SH-SY5Y (cell line): ENCODE data around the gene CNN3.

Source experiments
- GATA2 ChIP-seq: IDR thresholded peaks from 2 replicates; pipeline ENCODE4 v1.6.1; 2011; ENCODE audit warnings: mild to moderate bottlenecking, low read depth, low read length
- GATA3 ChIP-seq: IDR thresholded peaks from 2 replicates; pipeline ENCODE4 v1.6.1; 2011; ENCODE audit warnings: low read depth, mild to moderate bottlenecking, low read length, moderate library complexity

The CNN3 gene

DNA sequence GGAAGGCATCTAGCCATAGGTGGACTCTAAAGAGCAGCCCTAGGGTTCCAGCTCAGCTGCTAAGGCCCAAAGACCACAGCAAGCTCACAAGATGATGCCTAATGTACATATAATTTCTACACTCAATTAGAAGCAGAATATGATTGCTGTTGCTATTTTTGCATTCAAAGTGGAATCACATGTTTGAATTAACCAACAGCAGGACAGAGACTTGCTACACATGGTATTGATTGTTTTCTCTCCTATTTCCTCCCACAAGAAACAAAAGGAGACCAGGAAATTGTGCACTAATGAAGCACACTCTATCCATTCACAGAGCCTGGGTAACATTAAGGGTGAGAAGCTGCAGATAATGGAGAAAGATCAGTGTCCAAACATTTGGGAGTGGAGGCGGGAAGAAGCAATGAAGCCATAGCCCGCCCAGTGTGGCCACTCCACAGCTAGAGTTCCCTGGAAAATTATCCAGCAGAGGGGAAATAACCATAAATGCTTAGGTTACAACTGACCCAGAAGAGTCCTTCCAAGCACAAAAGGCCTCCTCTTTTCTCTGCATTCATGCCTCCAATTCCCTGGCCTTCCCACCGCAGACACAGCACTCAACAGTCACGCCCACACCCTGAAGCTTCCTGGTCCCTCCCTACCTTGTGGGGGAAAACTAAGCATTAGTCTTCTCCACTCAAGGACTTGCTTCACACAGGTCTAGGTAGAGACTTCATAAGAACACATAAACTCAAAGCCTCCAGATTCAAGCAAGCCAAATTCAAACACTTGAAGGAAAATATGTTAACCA is 7.5 kb downstream of the CNN3 start:
- TF ChIP-seq GATA2 = no peak
- no peak for TF ChIP-seq GATA3

- no peak for TF ChIP-seq GATA2
- TF ChIP-seq GATA3 = no peak
Observed at GRCh38 chr1:94917251-94917650, 9.7 kb downstream of the CNN3 start.

GRCh38 chr1:94912263-94913184 is 14.4 kb downstream of the CNN3 start:
- TF ChIP-seq GATA3 = no peak
- no peak for TF ChIP-seq GATA2

DNA sequence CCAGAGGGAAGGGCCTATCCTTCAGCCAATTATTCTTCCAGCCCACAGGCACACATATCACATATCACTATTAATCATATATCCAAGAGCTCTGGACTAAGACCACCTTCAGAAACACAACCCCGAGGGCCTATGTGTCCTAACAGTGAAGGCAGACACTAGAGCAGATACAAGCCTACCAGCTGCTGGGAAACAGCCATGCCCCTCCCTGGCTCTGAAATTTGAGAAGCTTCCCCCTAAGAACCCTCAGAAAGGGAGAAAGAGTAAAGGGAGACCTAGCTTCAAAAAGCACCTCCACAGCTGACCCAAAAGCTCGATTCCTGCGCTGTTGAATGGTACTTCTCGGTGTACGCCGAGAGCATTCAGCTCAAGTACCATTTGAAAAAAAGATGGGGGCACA is 17.4 kb downstream of the CNN3 start:
- TF ChIP-seq GATA3 (no peak), GATA2 (no peak)

- TF ChIP-seq GATA2 (no peak), GATA3 (no peak)
Observed at GRCh38 chr1:94908965-94909364, 17.9 kb downstream of the CNN3 start.

- TF ChIP-seq GATA3 (no peak), GATA2 (no peak)
Observed at GRCh38 chr1:94908190-94908589, 18.7 kb downstream of the CNN3 start.

- TF ChIP-seq GATA2 (no peak), GATA3 (no peak)
Observed at GRCh38 chr1:94907136-94907535, 19.8 kb downstream of the CNN3 start.

GRCh38 chr1:94906382-94906781 is 20.5 kb downstream of the CNN3 start:
- TF ChIP-seq GATA2 (no peak), GATA3 (no peak)

GRCh38 chr1:94905207-94905606 is 21.7 kb downstream of the CNN3 start:
- TF ChIP-seq GATA2 (no peak), GATA3 (no peak)

- no peak for TF ChIP-seq GATA3
- TF ChIP-seq GATA2 = no peak
Observed at GRCh38 chr1:94903280-94904009, 23.5 kb downstream of the CNN3 start.

GRCh38 chr1:94901841-94902240 is 25.1 kb downstream of the CNN3 start:
- TF ChIP-seq GATA3 (no peak), GATA2 (no peak)

GRCh38 chr1:94899756-94900155 is 27.2 kb downstream of the CNN3 start:
- TF ChIP-seq GATA3 (no peak), GATA2 (no peak)

GRCh38 chr1:94898491-94899385 is 28.2 kb downstream of the CNN3 start:
- TF ChIP-seq GATA2 (no peak), GATA3 (no peak)
